ENCODE results near the gene TOM1L2.

GRCh38 chr17:17830269-17830567 is 142.0 kb downstream of the TOM1L2 start:
- no peak for TF ChIP-seq CTCF (IDR thresholded peaks at IDR 0.05 in 2 of 3, conservative IDR thresholded peaks at IDR 0.05 in 1 of 3; ENCODE audit: borderline replicate concordance in 1 of 3, insufficient read depth in 1 of 3, low read depth in 2 of 3, low read length in 2 of 3)
- TF ChIP-seq POLR2A (IDR thresholded peaks at IDR 0.05; ENCODE audit: borderline replicate concordance, extremely low read depth, insufficient read depth, insufficient read length), result no peak
- no peak for TF ChIP-seq EZH2 (IDR thresholded peaks at IDR 0.05)
- no peak for TF ChIP-seq ZFX (IDR thresholded peaks at IDR 0.05)
- TF ChIP-seq, protein P1, sequence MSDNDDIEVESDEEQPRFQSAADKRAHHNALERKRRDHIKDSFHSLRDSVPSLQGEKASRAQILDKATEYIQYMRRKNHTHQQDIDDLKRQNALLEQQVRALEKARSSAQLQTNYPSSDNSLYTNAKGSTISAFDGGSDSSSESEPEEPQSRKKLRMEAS (IDR thresholded peaks at IDR 0.05), result no peak
- TF ChIP-seq, protein P2, sequence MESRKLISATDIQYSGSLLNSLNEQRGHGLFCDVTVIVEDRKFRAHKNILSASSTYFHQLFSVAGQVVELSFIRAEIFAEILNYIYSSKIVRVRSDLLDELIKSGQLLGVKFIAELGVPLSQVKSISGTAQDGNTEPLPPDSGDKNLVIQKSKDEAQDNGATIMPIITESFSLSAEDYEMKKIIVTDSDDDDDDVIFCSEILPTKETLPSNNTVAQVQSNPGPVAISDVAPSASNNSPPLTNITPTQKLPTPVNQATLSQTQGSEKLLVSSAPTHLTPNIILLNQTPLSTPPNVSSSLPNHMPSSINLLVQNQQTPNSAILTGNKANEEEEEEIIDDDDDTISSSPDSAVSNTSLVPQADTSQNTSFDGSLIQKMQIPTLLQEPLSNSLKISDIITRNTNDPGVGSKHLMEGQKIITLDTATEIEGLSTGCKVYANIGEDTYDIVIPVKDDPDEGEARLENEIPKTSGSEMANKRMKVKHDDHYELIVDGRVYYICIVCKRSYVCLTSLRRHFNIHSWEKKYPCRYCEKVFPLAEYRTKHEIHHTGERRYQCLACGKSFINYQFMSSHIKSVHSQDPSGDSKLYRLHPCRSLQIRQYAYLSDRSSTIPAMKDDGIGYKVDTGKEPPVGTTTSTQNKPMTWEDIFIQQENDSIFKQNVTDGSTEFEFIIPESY (IDR thresholded peaks at IDR 0.05; ENCODE audit: extremely low read depth, insufficient replicate concordance, low read length), result no peak
- TF ChIP-seq FOSL1 (IDR thresholded peaks at IDR 0.05; ENCODE audit: low read depth), result no peak
